Epithelial cell of proximal tubule (primary cell): ENCODE measurements around the gene TMEM144. TPM values are rescaled to one million over a fixed set of nuclear protein-coding genes. Genes with fewer than 3 reads are reported as not detected.

Experiments used
- DNase-seq: peaks from one replicate; pipeline ENCODE4 v3.0.0-alpha.2; 2011; ENCODE audit warnings: low read depth
- H3K4me3 ChIP-seq: 2 replicates; pipeline ENCODE4 v1.5.1; 2011; ENCODE audit warnings: low read depth, mild to moderate bottlenecking, low read length
- CTCF ChIP-seq: conservative IDR thresholded peaks from 2 replicates; pipeline ENCODE4 v1.5.1; 2012; ENCODE audit warnings: low read depth, mild to moderate bottlenecking, low read length
- total RNA-seq: library from RNA; depleted of rRNA; stranded (reverse); fragments of >200 nt; gene quantifications from 2 replicates; pipeline ENCODE4 v1.2.3, GENCODE V29; 2015

Gene TMEM144
- total RNA-seq, 1 donor from 2014 or later: 2.9 TPM

- no peak for TF ChIP-seq CTCF
- no peak overlapping the region for H3K4me3 ChIP-seq
- DNase-seq: no peak
Measured at GRCh38 chr4:158236304-158237030, 26.2 kb downstream of the TMEM144 start.

- H3K4me3 ChIP-seq: no peak overlapping the region
- no peak for TF ChIP-seq CTCF
Measured at GRCh38 chr4:158238575-158238974, 28.3 kb downstream of the TMEM144 start.

GRCh38 chr4:158239196-158239595 is 28.9 kb downstream of the TMEM144 start:
- no peak overlapping the region for H3K4me3 ChIP-seq
- no peak for DNase-seq
- TF ChIP-seq CTCF: no peak

More at GRCh38 chr4:158238575-158238974, 28.3 kb downstream of the TMEM144 start:
- no peak for DNase-seq

DNA sequence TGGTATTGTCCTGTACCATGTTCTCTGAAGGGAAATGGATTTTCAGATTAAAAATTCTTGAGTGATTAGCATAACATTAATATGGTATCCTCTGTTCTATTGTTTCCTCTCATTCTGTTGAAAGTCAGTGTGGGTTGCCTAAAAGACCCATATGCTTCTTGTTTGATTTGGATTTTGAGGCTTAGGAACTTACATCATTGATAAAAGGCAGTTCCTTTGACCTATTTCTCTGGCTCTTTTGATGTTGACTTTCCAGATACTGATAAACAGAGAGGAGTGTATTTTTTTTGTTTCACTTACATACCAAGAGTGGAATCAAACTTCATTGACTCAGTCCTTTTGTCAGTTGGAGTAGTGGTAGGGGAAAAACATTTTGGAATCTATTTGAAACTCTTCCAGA is 32.8 kb downstream of the TMEM144 start:
- H3K4me3 ChIP-seq: no peak overlapping the region
- DNase-seq: no peak

GRCh38 chr4:158250321-158250720 is 40.0 kb downstream of the TMEM144 start:
- no peak overlapping the region for H3K4me3 ChIP-seq
- no peak for DNase-seq
- no peak for TF ChIP-seq CTCF

More for the DNA sequence above, 32.8 kb downstream of the TMEM144 start:
- no peak for TF ChIP-seq CTCF

- TF ChIP-seq CTCF: peak; percentile 76
- no peak for DNase-seq
- H3K4me3 ChIP-seq: no peak overlapping the region
Measured at GRCh38 chr4:158253350-158253980, 43.2 kb downstream of the TMEM144 start.
